ENCODE measurements around the gene GAB2. TPM values are rescaled to one million over a fixed set of nuclear protein-coding genes. Genes with fewer than 3 reads are reported as not detected.
"Not testable (repeated sequence)": the region's sequence is repeated elsewhere in the genome, so short reads cannot be mapped to it uniquely, and the experiment has no call there.

Gene GAB2
- total and polyA plus RNA-seq, 12 donors, result 2.4 to 22.4 (median 16.2) TPM

- no peak for TF ChIP-seq POLR2A (IDR thresholded peaks at IDR 0.05)
- TF ChIP-seq, protein P1, sequence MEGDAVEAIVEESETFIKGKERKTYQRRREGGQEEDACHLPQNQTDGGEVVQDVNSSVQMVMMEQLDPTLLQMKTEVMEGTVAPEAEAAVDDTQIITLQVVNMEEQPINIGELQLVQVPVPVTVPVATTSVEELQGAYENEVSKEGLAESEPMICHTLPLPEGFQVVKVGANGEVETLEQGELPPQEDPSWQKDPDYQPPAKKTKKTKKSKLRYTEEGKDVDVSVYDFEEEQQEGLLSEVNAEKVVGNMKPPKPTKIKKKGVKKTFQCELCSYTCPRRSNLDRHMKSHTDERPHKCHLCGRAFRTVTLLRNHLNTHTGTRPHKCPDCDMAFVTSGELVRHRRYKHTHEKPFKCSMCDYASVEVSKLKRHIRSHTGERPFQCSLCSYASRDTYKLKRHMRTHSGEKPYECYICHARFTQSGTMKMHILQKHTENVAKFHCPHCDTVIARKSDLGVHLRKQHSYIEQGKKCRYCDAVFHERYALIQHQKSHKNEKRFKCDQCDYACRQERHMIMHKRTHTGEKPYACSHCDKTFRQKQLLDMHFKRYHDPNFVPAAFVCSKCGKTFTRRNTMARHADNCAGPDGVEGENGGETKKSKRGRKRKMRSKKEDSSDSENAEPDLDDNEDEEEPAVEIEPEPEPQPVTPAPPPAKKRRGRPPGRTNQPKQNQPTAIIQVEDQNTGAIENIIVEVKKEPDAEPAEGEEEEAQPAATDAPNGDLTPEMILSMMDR (IDR thresholded peaks at IDR 0.05), result no peak
- peak in 1 of 7 donors; percentile 4 for DNase-seq
- intact Hi-C loops (cut with DNase I), result no loop called here
- Histone ChIP-seq H3K4me3 (no peak overlapping the region), H3K4me1 (replicated peaks in 1 of 2) (peaks cover 0 to 7% of the 10 kb centered on the region in 2 donors), H3K36me3 (replicated peaks in 1 of 2) (peaks cover 0 to 15% of the 10 kb centered on the region in 2 donors), H3K9me3 (replicated peaks in 1 of 3) (no peaks in the 10 kb centered on the region), H3K27me3 (no peaks in the 10 kb centered on the region), H3K27ac (no peak overlapping the region)
- 80 to 85% (median 81%) methylated on average over 5 to 7 of the region's 7 CpGs for WGBS, 4 donors
Measured at GRCh38 chr11:78277314-78277994, 140.2 kb downstream of the GAB2 start.

GRCh38 chr11:78276311-78276710 lies 141.3 kb downstream of the GAB2 start:
- TF ChIP-seq POLR2A (IDR thresholded peaks at IDR 0.05), result no peak
- TF ChIP-seq, protein P1 (IDR thresholded peaks at IDR 0.05), result no peak
- Histone ChIP-seq H3K4me3 (no peak overlapping the region), H3K9me3 (replicated peaks in 1 of 3) (no peaks in the 10 kb centered on the region), H3K4me1 (replicated peaks in 1 of 2) (peaks cover 0 to 7% of the 10 kb centered on the region in 2 donors), H3K27me3 (no peaks in the 10 kb centered on the region), H3K36me3 (replicated peaks in 1 of 2) (peaks cover 0 to 15% of the 10 kb centered on the region in 2 donors), H3K27ac (no peak overlapping the region)
- DNase-seq, result no peak
- intact Hi-C loops (cut with DNase I), result no loop called here
- 95 to 100% (median 97%) methylated on average over 3 of the region's 3 CpGs for WGBS, 4 donors

DNA sequence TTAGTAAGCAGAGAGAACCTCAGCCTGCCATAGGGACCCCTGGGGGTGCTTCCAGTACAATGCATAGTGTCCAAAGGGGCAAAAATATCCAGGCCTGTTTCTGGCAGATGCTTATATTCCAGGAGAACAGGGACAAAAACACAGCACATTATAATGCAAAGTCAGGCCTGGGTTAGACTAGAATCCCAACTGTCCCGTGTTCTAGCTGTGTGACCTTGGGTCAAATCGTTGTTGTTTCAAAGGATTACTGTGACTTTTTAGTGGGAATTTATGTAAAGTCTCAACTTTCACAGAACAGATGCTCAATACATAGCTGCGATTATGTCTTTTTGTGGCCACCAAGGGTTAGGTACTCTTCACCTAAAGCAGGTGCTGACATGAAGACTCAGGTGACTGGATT lies 142.9 kb downstream of the GAB2 start:
- Histone ChIP-seq H3K36me3 (replicated peaks in 1 of 2) (peaks cover 0 to 4% of the 10 kb centered on the region in 2 donors), H3K27me3 (no peaks in the 10 kb centered on the region), H3K27ac (no peak overlapping the region), H3K4me3 (no peak overlapping the region), H3K9me3 (replicated peaks in 1 of 3) (no peaks in the 10 kb centered on the region), H3K4me1 (replicated peaks in 1 of 2) (peaks cover 0 to 7% of the 10 kb centered on the region in 2 donors)
- TF ChIP-seq, protein P1 (IDR thresholded peaks at IDR 0.05), result no peak
- no peak for TF ChIP-seq POLR2A (IDR thresholded peaks at IDR 0.05)
- intact Hi-C loops (cut with DNase I), result no loop called here
- DNase-seq, result no peak
- WGBS, 4 donors, result 44 to 61% (median 53%) methylated on average over 3 of the region's 3 CpGs

DNA sequence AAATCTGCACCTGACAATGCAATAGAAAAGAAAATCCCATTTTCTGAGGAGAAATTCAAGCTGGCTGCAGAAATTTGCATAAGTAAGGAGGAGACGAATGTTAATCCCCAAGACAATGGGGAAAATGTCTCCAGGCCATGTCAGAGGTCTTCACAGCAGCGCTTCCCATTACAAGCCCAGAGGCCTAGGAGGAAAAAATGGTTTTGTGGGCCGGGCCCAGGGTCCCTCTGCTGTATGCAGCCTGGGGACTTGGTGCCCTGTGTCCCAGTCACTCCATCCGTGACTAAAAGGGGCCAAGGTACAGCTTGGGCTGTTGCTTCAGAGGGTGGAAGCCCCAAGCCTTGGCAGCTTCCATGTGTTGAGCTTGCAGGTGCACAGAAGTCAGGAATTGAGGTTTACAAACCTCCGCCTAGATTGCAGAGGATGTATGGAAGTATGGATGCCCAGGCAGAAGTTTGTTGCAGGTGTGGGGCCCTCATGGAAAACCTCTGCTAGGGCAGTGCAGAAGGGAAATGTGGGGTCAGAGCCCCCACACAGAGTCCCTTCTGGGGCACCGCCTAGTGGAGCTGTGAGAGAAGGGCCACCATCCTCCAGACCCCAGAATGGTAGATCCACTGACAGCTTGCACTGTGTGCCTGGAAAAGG lies 144.9 kb downstream of the GAB2 start:
- H3K27ac ChIP-seq; DNase-seq; H3K9me3 ChIP-seq (replicated peaks in 1 of 3); H3K4me3 ChIP-seq; H3K27me3 ChIP-seq; intact Hi-C loops (cut with DNase I); H3K36me3 ChIP-seq (replicated peaks in 1 of 2): not testable (repeated sequence)
- H3K4me1 ChIP-seq (replicated peaks in 1 of 2), result peaks cover 0 to 22% of the 10 kb centered on the region in 2 donors
- WGBS, 4 donors, result 87 to 98% (median 95%) methylated on average over 5 to 6 of the region's 6 CpGs

- H3K27ac ChIP-seq; H3K4me3 ChIP-seq; H3K27me3 ChIP-seq; intact Hi-C loops (cut with DNase I); H3K36me3 ChIP-seq (replicated peaks in 1 of 2); H3K9me3 ChIP-seq (replicated peaks in 1 of 3); DNase-seq: not testable (repeated sequence)
- 70 to 90% (median 84%) methylated on average over 2 of the region's 2 CpGs for whole genome bisulfite sequencing, 4 donors
- H3K4me1 ChIP-seq (replicated peaks in 1 of 2), result peaks cover 0 to 18% of the 10 kb centered on the region in 2 donors
Measured at GRCh38 chr11:78271801-78272200, 145.8 kb downstream of the GAB2 start.

Measured in adrenal gland (tissue), 12 donors.